Nephron progenitor cell (in vitro differentiated cells): Measurements from ENCODE around the gene EMC1.
"Not testable (repeated sequence)": the region's sequence is repeated elsewhere in the genome, so short reads cannot be mapped to it uniquely, and the experiment has no call there.

Experiments used
- DNase-seq: peaks from one replicate; pipeline ENCODE4 v3.0.0; 2021
- H3K27ac Mint-ChIP-seq: 2 replicates; pipeline ENCODE4 v1.8.0; 2021; ENCODE audit warnings: mild to moderate bottlenecking, moderate library complexity, mixed read lengths
- H3K27me3 Mint-ChIP-seq: 2 replicates; pipeline ENCODE4 v1.8.0; 2021; ENCODE audit warnings: mild to moderate bottlenecking, low read depth, mixed read lengths; ENCODE audit not compliant: poor library complexity
- H3K36me3 Mint-ChIP-seq: 2 replicates; pipeline ENCODE4 v1.8.0; 2021; ENCODE audit warnings: low read depth, mixed read lengths
- H3K4me1 Mint-ChIP-seq: 2 replicates; pipeline ENCODE4 v1.8.0; 2021; ENCODE audit warnings: mixed read lengths
- H3K4me3 Mint-ChIP-seq: 2 replicates; pipeline ENCODE4 v1.8.0; 2021; ENCODE audit warnings: mild to moderate bottlenecking, moderate library complexity, mixed read lengths
- H3K9me3 Mint-ChIP-seq: 2 replicates; pipeline ENCODE4 v1.8.0; 2021; ENCODE audit warnings: mild to moderate bottlenecking, moderate library complexity, mixed read lengths
- TF ChIP-seq, protein P1 (sequence below): fragments of 200-600 bp; sonication (generic); IDR thresholded peaks from 2 replicates; pipeline ENCODE4 v1.5.0; 2021; ENCODE audit warnings: antibody characterized with exemption

EMC1 gene

GRCh38 chr1:19220991-19221390 is 30.3 kb downstream of the EMC1 start:
- Mint-ChIP-seq H3K27ac (peak overlapping the region; percentile 62), H3K4me3 (no peak overlapping the region), H3K4me1 (no peaks in the 10 kb centered on the region), H3K36me3 (peaks cover 88% of the 10 kb centered on the region), H3K9me3 (no peaks in the 10 kb centered on the region), H3K27me3 (no peaks in the 10 kb centered on the region)
- DNase-seq = no peak
- TF ChIP-seq, protein P1, sequence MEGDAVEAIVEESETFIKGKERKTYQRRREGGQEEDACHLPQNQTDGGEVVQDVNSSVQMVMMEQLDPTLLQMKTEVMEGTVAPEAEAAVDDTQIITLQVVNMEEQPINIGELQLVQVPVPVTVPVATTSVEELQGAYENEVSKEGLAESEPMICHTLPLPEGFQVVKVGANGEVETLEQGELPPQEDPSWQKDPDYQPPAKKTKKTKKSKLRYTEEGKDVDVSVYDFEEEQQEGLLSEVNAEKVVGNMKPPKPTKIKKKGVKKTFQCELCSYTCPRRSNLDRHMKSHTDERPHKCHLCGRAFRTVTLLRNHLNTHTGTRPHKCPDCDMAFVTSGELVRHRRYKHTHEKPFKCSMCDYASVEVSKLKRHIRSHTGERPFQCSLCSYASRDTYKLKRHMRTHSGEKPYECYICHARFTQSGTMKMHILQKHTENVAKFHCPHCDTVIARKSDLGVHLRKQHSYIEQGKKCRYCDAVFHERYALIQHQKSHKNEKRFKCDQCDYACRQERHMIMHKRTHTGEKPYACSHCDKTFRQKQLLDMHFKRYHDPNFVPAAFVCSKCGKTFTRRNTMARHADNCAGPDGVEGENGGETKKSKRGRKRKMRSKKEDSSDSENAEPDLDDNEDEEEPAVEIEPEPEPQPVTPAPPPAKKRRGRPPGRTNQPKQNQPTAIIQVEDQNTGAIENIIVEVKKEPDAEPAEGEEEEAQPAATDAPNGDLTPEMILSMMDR = no peak

- Mint-ChIP-seq H3K4me3 (no peak overlapping the region), H3K27ac (peak overlapping the region; percentile 62), H3K36me3 (peaks cover 84% of the 10 kb centered on the region), H3K9me3 (no peaks in the 10 kb centered on the region), H3K27me3 (no peaks in the 10 kb centered on the region), H3K4me1 (no peaks in the 10 kb centered on the region)
- TF ChIP-seq, protein P1 = no peak
- DNase-seq = no peak
Observed at GRCh38 chr1:19220080-19220846, 31.1 kb downstream of the EMC1 start.

DNA sequence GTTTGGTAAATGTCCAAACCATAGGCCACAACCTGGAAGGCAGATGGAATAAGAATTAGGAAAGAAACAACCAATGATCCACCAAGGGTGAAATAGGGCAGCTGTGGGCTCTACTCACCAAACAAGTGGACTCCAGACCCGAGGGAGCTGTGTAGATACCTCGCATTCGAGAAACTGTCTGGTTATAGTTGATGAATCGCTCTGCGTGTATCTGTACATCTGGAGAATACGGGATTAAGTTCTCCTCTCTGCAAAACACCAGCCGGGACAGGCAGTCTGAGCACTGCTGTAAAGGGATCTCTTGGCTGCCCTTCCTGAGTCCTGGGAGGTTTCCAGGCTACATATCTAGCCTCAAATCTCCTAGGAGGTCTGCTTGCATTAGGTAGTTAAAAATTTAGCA is 31.9 kb downstream of the EMC1 start:
- Mint-ChIP-seq H3K27me3 (no peaks in the 10 kb centered on the region), H3K4me1 (no peaks in the 10 kb centered on the region), H3K36me3 (peaks cover 80% of the 10 kb centered on the region), H3K9me3 (no peaks in the 10 kb centered on the region), H3K4me3 (no peak overlapping the region), H3K27ac (no peak overlapping the region)
- TF ChIP-seq, protein P1 = no peak
- no peak for DNase-seq

DNA sequence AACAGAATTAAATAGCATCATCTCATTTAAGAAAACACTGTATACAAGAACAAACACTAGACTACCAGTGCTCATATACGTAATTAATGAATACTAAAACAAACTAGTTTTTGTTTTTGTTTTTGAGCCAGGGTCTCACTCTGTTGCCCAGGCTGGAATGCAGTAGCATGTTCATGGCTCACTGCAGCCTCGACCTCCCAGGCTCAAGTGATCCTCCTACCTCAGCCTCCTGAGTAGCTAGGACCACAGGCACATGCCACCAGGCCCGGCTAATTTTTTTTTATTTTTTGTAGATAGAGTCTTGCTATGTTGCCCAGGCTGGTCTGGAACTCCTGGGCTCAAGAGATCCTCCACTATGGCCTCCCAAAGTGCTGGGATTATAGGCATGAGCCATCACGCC is 34.7 kb downstream of the EMC1 start:
- peaks cover 63% of the 10 kb centered on the region for H3K36me3 Mint-ChIP-seq
- not testable (repeated sequence) for H3K9me3 Mint-ChIP-seq, H3K27ac Mint-ChIP-seq, DNase-seq, H3K27me3 Mint-ChIP-seq, H3K4me3 Mint-ChIP-seq
- H3K4me1 Mint-ChIP-seq = peaks cover 15% of the 10 kb centered on the region

- Mint-ChIP-seq H3K4me1 (peaks cover 34% of the 10 kb centered on the region), H3K36me3 (peaks cover 33% of the 10 kb centered on the region), H3K9me3 (no peaks in the 10 kb centered on the region), H3K4me3 (no peak overlapping the region), H3K27me3 (no peaks in the 10 kb centered on the region), H3K27ac (no peak overlapping the region)
- TF ChIP-seq, protein P1 = no peak
- DNase-seq = no peak
Observed at GRCh38 chr1:19213580-19213979, 37.7 kb downstream of the EMC1 start.

- peak overlapping the region; percentile 53 for H3K27ac Mint-ChIP-seq
- H3K4me1 Mint-ChIP-seq = peaks cover 45% of the 10 kb centered on the region
- TF ChIP-seq, protein P1 = no peak
- H3K9me3 Mint-ChIP-seq = no peaks in the 10 kb centered on the region
- H3K4me3 Mint-ChIP-seq = peak overlapping the region; percentile 57
- no peaks in the 10 kb centered on the region for H3K27me3 Mint-ChIP-seq
- DNase-seq = no peak
- peaks cover 24% of the 10 kb centered on the region for H3K36me3 Mint-ChIP-seq
Observed at GRCh38 chr1:19212167-19212566, 39.2 kb downstream of the EMC1 start.
